Fibroblast of villous mesenchyme (primary cell): ENCODE data around the gene CDYL2. TPM values are rescaled to one million over a fixed set of nuclear protein-coding genes. Genes with fewer than 3 reads are reported as not detected.

ENCODE experiments used
- DNase-seq: peaks from one replicate; pipeline ENCODE4 v3.0.0-alpha.2; 2010; ENCODE audit warnings: low read depth
- H3K4me3 ChIP-seq: 2 replicates; pipeline ENCODE4 v1.5.1; 2011; ENCODE audit warnings: low read depth, mild to moderate bottlenecking, low read length
- total RNA-seq: library from RNA; depleted of rRNA; stranded (reverse); fragments of >200 nt; gene quantifications from 2 replicates; pipeline ENCODE4 v1.2.3, GENCODE V29; 2012
- TF ChIP-seq, protein P1 (sequence below): IDR thresholded peaks from 2 replicates; pipeline ENCODE4 v1.5.1; 2012; ENCODE audit warnings: low read depth, mild to moderate bottlenecking, low read length; ENCODE audit not compliant: insufficient read depth

The CDYL2 gene
- total RNA-seq, 1 donor = 14.2 TPM

DNA sequence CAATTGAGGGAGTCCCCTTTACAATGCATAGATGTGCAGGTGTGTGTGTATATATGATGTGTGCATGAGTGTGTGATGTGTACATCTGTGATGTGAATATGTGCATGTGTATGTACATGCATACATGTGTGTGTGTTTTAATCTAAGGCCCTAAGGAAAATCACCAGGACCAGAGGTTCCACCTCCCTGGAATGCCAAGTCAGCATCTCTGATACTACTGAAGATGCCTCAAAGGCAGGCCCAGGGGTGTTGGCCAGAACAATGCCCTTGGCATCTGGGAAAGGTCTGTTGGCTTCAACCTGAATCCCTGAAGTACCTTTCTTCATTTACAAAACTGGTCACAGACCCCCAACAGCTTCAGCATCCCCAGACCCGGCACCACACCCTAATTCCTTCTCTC is 129.5 kb downstream of the CDYL2 start:
- no peak overlapping the region for H3K4me3 ChIP-seq
- TF ChIP-seq, protein P1, sequence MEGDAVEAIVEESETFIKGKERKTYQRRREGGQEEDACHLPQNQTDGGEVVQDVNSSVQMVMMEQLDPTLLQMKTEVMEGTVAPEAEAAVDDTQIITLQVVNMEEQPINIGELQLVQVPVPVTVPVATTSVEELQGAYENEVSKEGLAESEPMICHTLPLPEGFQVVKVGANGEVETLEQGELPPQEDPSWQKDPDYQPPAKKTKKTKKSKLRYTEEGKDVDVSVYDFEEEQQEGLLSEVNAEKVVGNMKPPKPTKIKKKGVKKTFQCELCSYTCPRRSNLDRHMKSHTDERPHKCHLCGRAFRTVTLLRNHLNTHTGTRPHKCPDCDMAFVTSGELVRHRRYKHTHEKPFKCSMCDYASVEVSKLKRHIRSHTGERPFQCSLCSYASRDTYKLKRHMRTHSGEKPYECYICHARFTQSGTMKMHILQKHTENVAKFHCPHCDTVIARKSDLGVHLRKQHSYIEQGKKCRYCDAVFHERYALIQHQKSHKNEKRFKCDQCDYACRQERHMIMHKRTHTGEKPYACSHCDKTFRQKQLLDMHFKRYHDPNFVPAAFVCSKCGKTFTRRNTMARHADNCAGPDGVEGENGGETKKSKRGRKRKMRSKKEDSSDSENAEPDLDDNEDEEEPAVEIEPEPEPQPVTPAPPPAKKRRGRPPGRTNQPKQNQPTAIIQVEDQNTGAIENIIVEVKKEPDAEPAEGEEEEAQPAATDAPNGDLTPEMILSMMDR = no peak
- no peak for DNase-seq

DNA sequence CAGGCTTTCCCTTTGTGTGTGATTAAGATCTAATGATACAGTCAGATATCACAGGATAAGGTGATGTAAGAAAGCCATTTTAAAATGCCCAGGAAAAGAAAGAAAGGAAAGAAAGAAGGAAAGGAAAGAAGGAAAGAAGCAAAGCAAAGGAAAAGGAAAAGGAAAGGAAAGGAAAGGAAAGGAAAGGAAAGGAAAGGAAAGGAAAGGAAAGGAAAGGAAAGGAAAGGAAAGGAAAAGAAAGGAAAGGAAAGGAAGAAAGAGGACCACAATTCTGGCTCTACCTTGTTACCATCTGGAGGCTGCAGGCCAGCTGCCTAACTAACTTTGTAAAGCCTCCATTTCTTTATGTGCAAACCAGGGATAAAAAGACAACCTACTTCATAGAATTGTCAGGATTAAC is 132.0 kb downstream of the CDYL2 start:
- no peak overlapping the region for H3K4me3 ChIP-seq
- TF ChIP-seq, protein P1 = no peak
- no peak for DNase-seq

DNA sequence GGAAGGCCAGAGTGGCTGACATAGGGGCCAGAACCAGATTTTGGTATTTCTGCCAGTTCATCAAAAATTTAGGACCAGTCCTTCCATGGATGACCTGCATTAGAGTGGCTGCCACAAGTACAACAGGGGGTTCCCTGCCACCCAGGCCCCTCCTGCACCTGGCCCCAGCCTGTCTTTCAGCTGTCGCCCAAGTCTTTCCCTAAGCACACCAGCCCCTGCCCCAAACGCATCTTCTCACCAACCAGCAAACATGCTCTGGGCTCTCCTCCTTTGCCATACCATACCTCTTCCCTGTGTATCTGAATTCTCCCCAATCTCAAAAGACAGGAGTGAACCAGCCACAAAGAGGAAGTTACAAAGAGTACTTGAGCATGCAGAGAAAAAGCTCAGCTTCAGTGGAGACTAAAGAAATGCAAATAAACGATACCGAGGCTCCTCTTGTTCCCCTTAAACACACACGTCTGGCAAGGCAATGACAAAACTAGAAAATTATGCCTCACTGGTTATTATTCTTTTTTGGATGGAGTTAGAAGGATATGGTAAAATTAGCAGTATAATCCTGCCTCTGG is 133.0 kb downstream of the CDYL2 start:
- no peak overlapping the region for H3K4me3 ChIP-seq
- no peak for DNase-seq
- TF ChIP-seq, protein P1 = no peak

DNA sequence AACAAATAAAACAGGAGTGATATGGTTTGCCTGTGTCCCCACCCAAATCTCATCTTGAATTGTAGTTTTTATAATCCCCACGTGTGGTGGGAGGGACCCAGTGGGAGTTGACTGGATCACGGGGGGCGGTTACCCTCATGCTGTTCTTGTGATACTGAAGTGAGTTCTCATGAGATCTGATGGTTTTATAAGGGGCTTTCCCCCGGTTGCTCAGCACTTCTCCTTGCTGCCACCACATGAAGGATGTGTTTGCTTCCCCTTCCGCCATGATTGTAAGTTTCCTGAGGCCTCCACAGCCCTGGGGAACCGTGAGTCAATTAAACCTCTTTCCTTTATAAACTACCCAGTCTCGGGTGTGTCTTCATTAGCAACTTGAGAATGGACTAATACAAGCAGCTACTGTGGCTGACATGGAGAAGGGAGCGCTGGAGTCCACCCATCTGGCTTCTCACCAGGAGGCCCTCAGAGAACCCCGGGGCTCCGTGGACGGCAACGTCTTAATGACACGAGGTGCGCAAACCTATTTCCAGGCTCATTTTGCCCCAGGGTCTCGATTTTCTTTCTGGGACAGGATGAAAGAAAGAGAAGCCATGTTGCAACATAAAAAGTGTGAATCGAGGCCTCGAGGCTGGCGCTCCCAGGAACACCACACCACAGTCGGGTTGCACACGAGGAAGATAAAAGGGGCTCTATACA is 134.1 kb downstream of the CDYL2 start:
- DNase-seq = no peak
- H3K4me3 ChIP-seq = no peak overlapping the region
- TF ChIP-seq, protein P1 = no peak

DNA sequence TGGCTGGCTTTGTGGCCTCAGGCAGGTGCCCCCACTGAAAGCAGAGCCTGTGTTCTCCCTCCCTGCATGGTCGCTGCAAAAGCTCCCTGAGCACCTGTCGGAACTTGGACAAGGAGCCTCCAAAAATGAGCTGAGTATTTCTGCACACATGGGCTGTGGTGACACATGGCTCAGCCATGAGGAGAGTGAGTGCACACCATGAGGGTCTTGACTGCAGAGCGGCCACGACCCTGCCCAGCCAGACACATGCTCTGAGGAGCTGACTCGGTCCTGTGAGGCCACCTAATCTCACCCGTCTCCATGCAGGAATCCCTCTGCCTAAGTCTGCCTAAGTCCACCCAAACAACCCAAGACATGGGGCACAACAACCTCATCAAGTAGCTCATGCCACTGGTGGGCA is 134.7 kb downstream of the CDYL2 start:
- TF ChIP-seq, protein P1 = no peak
- no peak for DNase-seq
- H3K4me3 ChIP-seq = no peak overlapping the region

DNA sequence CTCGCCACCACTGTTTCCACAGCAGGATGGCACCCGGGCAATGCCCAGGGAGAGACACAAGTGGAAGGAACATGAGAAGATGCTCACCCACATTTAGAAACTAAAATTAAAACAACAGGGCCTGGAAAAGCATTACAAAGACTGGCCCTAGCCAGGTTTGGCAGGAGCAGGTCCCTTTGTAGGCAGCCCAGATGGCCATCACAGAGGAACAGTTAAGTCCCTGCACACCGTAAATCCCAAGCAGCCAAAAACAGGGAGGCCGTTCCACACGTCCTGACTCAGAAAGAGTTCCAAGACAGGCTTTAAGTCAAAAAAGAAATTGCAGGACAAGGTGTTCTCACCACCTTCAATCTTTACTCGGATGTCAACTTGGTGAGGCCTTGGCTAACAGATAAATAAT is 136.5 kb downstream of the CDYL2 start:
- TF ChIP-seq, protein P1 = no peak
- H3K4me3 ChIP-seq = no peak overlapping the region
- DNase-seq = no peak

DNA sequence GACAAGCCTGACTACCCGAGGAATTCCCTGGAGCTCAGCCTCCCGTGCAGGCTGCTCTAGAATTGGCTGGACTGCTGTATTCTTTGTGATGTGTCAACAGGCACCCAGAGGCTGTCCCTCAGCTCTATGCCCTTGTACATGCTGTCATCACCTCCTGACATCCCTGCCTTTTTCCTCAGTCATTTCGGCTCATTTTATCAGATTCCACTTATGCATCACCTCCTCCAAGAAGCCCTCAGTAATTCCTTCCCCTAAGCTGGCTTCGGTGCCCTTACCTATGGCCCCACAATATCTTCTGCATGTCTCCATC is 137.2 kb downstream of the CDYL2 start:
- TF ChIP-seq, protein P1 = no peak
- no peak overlapping the region for H3K4me3 ChIP-seq
- DNase-seq = no peak
